Measurements from ENCODE around the gene CCDC90B. TPM values are rescaled to one million over a fixed set of nuclear protein-coding genes. Genes with fewer than 3 reads are reported as not detected.
A peak's percentile ranks its signal among the peaks of the same experiment; 100 is the strongest.

CCDC90B gene
- total RNA-seq, 1 donor from 2014 or later: 58.5 TPM

DNA sequence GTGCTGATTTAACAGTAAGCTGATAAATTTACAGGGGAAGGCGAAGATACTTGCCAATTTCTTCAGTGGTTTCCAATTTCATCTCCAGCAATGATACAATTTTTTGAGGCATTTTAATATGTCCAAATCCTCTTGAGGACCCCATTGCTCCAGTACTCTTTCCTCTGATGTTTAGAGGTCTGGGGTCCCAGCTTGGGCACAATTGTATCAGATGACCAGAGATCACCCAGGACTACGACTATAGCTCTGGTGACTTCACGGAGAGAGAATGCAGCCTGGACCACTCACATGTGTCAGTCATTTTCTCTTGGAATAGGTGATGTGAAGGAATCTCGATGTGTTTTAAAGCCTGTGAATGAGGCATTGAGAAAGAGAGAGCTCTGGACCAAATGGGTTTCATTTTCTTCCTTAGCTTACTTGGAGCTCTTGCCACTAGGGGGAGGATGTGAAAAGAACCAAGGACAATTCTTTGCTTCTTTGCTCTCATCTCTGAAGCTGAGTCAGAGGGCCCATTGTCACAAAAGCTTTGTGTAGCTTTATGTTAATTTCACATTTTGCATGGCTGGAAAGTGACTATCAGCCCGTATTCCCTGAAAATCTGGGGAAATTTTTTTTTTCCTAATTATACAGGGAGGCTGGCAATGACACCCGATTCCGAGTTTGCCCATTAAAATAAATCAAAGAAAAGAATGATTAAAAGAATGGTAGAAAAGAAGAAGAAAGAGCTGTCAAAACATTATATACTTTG, 6.7 kb upstream of the CCDC90B start:
- Histone ChIP-seq H3K4me3 (ENCODE audit: low read length in 3 of 3) (peak overlapping the region; percentile 16 to 59 (median 52)), H3K9ac (ENCODE audit: low read depth in 1 of 3, low read length in 3 of 3) (no peak overlapping the region), H3K27ac (ENCODE audit: low read depth, low read length) (no peak overlapping the region), H3K9me3 (ENCODE audit: control insufficient read depth in 3 of 3, low read length in 3 of 3) (no peaks in the 10 kb centered on the region), H3K27me3 (ENCODE audit: control insufficient read depth in 3 of 3, insufficient read depth in 3 of 3, low read length in 3 of 3) (no peaks in the 10 kb centered on the region), H3K4me1 (ENCODE audit: control insufficient read depth in 3 of 3, insufficient read depth in 3 of 3, low read length in 3 of 3) (peaks cover 0 to 4% (median 3%) of the 10 kb centered on the region in 3 donors), H3K36me3 (ENCODE audit: control insufficient read depth in 3 of 3, insufficient read depth in 3 of 3, low read length in 3 of 3) (no peaks in the 10 kb centered on the region)

DNA sequence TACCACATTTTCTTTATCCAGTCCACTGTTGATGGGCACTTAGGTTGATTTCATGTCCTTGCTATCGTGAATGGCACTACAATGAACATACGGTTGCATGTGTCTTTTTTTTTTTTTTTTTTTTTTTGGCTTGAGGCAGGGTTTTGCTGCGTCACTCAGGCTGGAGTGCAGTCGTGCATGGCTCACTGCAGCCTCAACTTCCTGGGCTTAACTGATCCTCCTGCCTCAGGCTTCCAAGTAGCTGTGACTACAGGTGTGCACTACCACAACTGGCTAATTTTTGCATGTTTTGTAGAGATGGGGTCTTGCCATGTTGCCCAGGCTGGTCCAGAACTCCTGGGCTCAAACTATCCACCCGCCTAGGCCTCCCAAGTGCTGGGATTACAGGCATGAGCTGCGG, 1.5 kb upstream of the CCDC90B start:
- no peak overlapping the region for H3K4me3 ChIP-seq (ENCODE audit: low read length in 3 of 3)

DNA sequence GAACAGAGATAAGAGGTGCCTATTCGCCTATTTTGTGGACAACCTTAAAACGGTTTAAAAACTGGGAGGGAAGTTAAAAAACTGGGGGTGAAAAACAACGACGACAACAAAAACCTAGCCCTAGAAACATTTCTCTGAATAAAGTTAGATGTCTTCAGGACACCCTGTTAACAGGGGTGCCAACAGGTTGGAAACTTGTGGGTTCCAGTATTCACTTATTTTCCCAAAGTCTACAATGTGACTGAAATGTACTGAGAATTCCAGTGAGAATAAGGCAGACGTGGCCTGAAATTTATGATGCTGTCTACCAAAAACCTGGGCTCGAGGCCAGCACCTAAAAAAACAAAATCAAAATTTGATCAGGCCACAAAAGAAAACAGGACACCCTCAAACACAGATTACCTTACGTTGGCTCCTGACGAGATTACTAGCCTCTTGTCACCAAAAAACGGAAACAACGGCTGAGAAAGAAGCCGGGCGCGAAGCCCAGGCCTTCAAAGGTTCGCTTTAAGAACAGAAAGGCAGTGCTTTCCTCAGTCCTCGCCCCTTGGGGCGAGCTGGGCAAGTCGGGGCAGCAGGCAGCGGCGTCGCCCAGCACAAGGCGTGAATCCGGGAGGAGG, 906 bp downstream of the CCDC90B start:
- H3K36me3 ChIP-seq (ENCODE audit: control insufficient read depth in 3 of 3, insufficient read depth in 3 of 3, low read length in 3 of 3): peaks cover 0 to 2% (median 0%) of the 10 kb centered on the region in 3 donors
- peak overlapping the region; percentile 96 to 99 (median 97) for H3K9ac ChIP-seq (ENCODE audit: low read depth in 1 of 3, low read length in 3 of 3)
- no peaks in the 10 kb centered on the region for H3K9me3 ChIP-seq (ENCODE audit: control insufficient read depth in 3 of 3, low read length in 3 of 3)
- peak overlapping the region; percentile 94 to 95 (median 94) for H3K4me3 ChIP-seq (ENCODE audit: low read length in 3 of 3)
- H3K4me1 ChIP-seq (ENCODE audit: control insufficient read depth in 3 of 3, insufficient read depth in 3 of 3, low read length in 3 of 3): peaks cover 5 to 25% (median 24%) of the 10 kb centered on the region in 3 donors
- peak overlapping the region; percentile 98 for H3K27ac ChIP-seq (ENCODE audit: low read depth, low read length)
- H3K27me3 ChIP-seq (ENCODE audit: control insufficient read depth in 3 of 3, insufficient read depth in 3 of 3, low read length in 3 of 3): no peaks in the 10 kb centered on the region

More for the DNA sequence above, 1.5 kb upstream of the CCDC90B start:
- H3K27me3 ChIP-seq (ENCODE audit: control insufficient read depth in 3 of 3, insufficient read depth in 3 of 3, low read length in 3 of 3): no peaks in the 10 kb centered on the region
- H3K36me3 ChIP-seq (ENCODE audit: control insufficient read depth in 3 of 3, insufficient read depth in 3 of 3, low read length in 3 of 3): peaks cover 0 to 2% (median 0%) of the 10 kb centered on the region in 3 donors
- no peak overlapping the region for H3K27ac ChIP-seq (ENCODE audit: low read depth, low read length)
- no peaks in the 10 kb centered on the region for H3K9me3 ChIP-seq (ENCODE audit: control insufficient read depth in 3 of 3, low read length in 3 of 3)
- H3K9ac ChIP-seq (ENCODE audit: low read depth in 1 of 3, low read length in 3 of 3): no peak overlapping the region
- H3K4me1 ChIP-seq (ENCODE audit: control insufficient read depth in 3 of 3, insufficient read depth in 3 of 3, low read length in 3 of 3): peaks cover 0 to 18% (median 16%) of the 10 kb centered on the region in 3 donors

DNA sequence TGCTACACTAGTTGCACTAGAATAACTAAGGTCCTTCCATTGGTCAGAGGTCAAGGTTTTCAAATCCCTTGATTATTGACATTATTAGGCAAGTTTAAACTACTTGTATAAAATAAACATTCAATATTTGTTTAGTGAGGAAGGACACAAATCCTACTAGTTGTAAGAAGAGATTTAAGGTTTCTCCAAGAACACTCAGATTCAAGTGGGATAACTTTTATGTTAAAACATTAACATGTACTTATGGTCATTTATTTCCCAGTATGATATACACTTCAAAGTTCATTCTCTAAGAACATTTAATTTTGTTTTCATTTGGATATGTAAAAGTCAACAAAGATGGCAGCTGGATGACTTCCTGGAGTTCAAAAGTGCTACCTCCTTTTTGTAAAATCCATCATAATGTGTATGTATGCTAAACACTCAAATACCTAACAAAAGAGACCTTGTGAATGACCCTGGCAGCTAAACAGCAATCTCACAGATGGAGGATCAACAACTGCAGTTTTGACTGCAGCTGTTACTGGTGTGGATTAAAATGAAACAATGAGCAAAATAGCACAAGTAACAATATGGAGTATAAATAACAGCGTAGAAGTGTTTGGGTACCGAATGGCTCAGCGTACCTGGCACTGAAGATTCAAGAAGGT, 1.5 kb downstream of the CCDC90B start:
- Histone ChIP-seq H3K27ac (ENCODE audit: low read depth, low read length) (peak overlapping the region; percentile 98), H3K27me3 (ENCODE audit: control insufficient read depth in 3 of 3, insufficient read depth in 3 of 3, low read length in 3 of 3) (no peaks in the 10 kb centered on the region), H3K9me3 (ENCODE audit: control insufficient read depth in 3 of 3, low read length in 3 of 3) (no peaks in the 10 kb centered on the region), H3K4me3 (ENCODE audit: low read length in 3 of 3) (peak overlapping the region; percentile 94 to 95 (median 94)), H3K9ac (ENCODE audit: low read depth in 1 of 3, low read length in 3 of 3) (peak overlapping the region; percentile 96 to 99 (median 97)), H3K4me1 (ENCODE audit: control insufficient read depth in 3 of 3, insufficient read depth in 3 of 3, low read length in 3 of 3) (peaks cover 5 to 25% (median 24%) of the 10 kb centered on the region in 3 donors), H3K36me3 (ENCODE audit: control insufficient read depth in 3 of 3, insufficient read depth in 3 of 3, low read length in 3 of 3) (peaks cover 0 to 6% (median 0%) of the 10 kb centered on the region in 3 donors)

DNA sequence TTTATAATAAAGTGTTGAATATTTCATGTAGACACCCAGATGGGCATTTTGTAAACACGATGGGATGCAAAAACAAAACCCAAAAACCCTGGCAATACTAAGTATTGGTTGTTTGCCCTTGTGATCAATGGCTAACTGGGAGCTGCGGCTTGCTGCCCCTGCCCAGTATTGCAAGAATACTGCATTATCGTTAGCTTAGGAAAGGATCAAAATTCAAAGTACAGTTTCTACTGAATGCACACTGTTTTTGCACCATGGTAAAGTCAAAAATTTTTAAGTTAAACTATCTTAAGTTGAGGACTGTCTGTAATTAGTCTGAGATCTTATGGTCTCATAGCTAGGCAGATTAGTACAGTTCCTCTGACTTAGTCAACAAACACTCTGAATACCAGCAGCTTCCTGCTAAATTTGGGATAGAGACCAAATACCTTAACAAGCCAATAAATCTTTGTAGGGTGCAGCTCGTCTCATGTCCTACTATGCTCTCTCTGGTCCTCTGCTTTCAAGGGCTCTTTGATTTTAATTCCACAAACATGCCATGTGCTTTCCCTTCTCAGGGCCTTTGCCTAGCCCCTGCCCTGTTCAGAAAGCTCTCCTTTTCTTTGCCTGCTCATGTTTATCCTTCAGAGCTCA, 4.0 kb downstream of the CCDC90B start:
- Histone ChIP-seq H3K4me3 (ENCODE audit: low read length in 3 of 3) (no peak overlapping the region), H3K9ac (ENCODE audit: low read depth in 1 of 3, low read length in 3 of 3) (peak overlapping the region in 1 of 3 donors; percentile 37), H3K4me1 (ENCODE audit: control insufficient read depth in 3 of 3, insufficient read depth in 3 of 3, low read length in 3 of 3) (peaks cover 5 to 25% (median 24%) of the 10 kb centered on the region in 3 donors), H3K27me3 (ENCODE audit: control insufficient read depth in 3 of 3, insufficient read depth in 3 of 3, low read length in 3 of 3) (no peaks in the 10 kb centered on the region), H3K27ac (ENCODE audit: low read depth, low read length) (no peak overlapping the region), H3K9me3 (ENCODE audit: control insufficient read depth in 3 of 3, low read length in 3 of 3) (no peaks in the 10 kb centered on the region), H3K36me3 (ENCODE audit: control insufficient read depth in 3 of 3, insufficient read depth in 3 of 3, low read length in 3 of 3) (peaks cover 0 to 15% (median 6%) of the 10 kb centered on the region in 3 donors)

DNA sequence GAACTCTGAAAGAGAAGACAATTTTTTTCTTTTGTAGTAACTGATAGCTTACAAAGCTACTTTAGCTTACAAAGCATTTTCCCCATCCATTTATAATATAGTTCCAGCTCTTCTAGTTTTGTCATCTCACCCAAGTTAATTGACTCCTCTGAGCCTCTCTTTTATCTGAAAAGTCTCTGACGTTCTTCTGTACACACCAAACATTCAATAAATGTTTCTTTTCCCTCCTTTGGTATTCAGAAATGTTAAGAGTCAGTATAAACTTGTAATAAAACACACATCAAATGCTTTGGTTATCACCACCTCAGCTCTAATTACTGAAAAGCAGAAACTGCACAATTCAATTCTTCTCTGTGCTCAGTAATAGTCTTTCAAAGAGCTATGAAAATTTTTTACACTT, 5.9 kb downstream of the CCDC90B start:
- no peak overlapping the region for H3K4me3 ChIP-seq (ENCODE audit: low read length in 3 of 3)
- no peaks in the 10 kb centered on the region for H3K27me3 ChIP-seq (ENCODE audit: control insufficient read depth in 3 of 3, insufficient read depth in 3 of 3, low read length in 3 of 3)
- no peaks in the 10 kb centered on the region for H3K9me3 ChIP-seq (ENCODE audit: control insufficient read depth in 3 of 3, low read length in 3 of 3)
- peaks cover 0 to 27% (median 14%) of the 10 kb centered on the region in 3 donors for H3K36me3 ChIP-seq (ENCODE audit: control insufficient read depth in 3 of 3, insufficient read depth in 3 of 3, low read length in 3 of 3)
- no peak overlapping the region for H3K27ac ChIP-seq (ENCODE audit: low read depth, low read length)
- no peak overlapping the region for H3K9ac ChIP-seq (ENCODE audit: low read depth in 1 of 3, low read length in 3 of 3)
- H3K4me1 ChIP-seq (ENCODE audit: control insufficient read depth in 3 of 3, insufficient read depth in 3 of 3, low read length in 3 of 3): peaks cover 5 to 24% (median 23%) of the 10 kb centered on the region in 3 donors

DNA sequence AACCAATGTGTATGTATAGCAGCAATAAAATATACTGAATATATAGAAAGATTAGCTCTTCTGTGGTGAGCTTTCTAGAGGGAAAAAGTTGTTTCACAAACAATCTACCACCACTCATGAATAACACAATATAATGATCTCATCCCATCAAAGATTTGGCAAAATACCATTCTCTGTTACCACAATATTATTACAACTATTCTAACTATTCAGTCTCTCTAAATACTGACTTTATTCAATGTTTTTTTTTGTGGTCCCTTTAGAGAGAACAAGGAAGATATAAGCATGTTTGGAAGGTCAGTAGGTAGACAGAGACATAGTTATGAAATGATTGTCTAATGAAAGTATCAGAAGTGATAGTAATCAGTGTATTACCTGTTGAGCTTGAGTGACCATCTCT, 7.8 kb downstream of the CCDC90B start:
- no peaks in the 10 kb centered on the region for H3K27me3 ChIP-seq (ENCODE audit: control insufficient read depth in 3 of 3, insufficient read depth in 3 of 3, low read length in 3 of 3)
- peaks cover 5 to 16% (median 11%) of the 10 kb centered on the region in 3 donors for H3K4me1 ChIP-seq (ENCODE audit: control insufficient read depth in 3 of 3, insufficient read depth in 3 of 3, low read length in 3 of 3)
- no peak overlapping the region for H3K27ac ChIP-seq (ENCODE audit: low read depth, low read length)
- peaks cover 0 to 34% (median 15%) of the 10 kb centered on the region in 3 donors for H3K36me3 ChIP-seq (ENCODE audit: control insufficient read depth in 3 of 3, insufficient read depth in 3 of 3, low read length in 3 of 3)
- H3K9me3 ChIP-seq (ENCODE audit: control insufficient read depth in 3 of 3, low read length in 3 of 3): no peaks in the 10 kb centered on the region
- H3K9ac ChIP-seq (ENCODE audit: low read depth in 1 of 3, low read length in 3 of 3): no peak overlapping the region
- H3K4me3 ChIP-seq (ENCODE audit: low read length in 3 of 3): no peak overlapping the region

DNA sequence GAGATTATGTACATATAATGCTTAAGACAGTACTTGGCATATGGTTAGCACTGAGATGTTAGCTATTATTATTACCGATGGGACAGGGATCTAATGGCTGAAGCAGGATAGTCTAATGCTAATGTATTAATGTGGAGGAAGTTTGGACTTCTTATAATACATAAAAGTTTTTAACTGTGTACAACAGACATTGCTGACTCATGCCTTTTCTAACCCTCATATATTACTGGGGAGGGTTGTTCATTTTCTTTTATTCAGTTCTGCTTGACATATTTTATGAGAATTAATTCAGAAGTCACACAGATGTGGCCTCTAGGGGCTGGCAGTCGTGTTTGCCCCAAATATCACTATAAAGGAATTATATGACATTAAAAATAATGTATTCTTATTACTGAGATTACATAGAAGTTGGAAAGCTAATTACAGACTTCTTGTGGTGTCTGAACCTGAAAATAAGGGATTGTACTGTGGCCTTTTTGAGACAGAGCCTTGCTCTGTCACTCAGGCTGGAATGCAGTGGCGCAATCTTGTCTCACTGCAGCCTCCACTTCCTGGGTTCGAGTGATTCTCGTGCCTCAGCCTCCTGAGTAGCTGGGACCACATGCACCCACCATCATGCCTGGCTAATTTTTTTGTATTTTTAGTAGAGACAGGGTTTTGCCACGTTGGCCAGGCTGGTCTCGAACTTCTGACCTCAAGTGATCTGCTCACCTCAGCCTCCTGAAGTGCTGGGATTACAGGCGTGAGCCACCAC, 10.1 kb downstream of the CCDC90B start:
- peaks cover 3 to 42% (median 30%) of the 10 kb centered on the region in 3 donors for H3K36me3 ChIP-seq (ENCODE audit: control insufficient read depth in 3 of 3, insufficient read depth in 3 of 3, low read length in 3 of 3)
- H3K4me1 ChIP-seq (ENCODE audit: control insufficient read depth in 3 of 3, insufficient read depth in 3 of 3, low read length in 3 of 3): no peaks in the 10 kb centered on the region
- no peaks in the 10 kb centered on the region for H3K9me3 ChIP-seq (ENCODE audit: control insufficient read depth in 3 of 3, low read length in 3 of 3)
- no peak overlapping the region for H3K9ac ChIP-seq (ENCODE audit: low read depth in 1 of 3, low read length in 3 of 3)
- no peak overlapping the region for H3K27ac ChIP-seq (ENCODE audit: low read depth, low read length)
- H3K4me3 ChIP-seq (ENCODE audit: low read length in 3 of 3): no peak overlapping the region
- no peaks in the 10 kb centered on the region for H3K27me3 ChIP-seq (ENCODE audit: control insufficient read depth in 3 of 3, insufficient read depth in 3 of 3, low read length in 3 of 3)

DNA sequence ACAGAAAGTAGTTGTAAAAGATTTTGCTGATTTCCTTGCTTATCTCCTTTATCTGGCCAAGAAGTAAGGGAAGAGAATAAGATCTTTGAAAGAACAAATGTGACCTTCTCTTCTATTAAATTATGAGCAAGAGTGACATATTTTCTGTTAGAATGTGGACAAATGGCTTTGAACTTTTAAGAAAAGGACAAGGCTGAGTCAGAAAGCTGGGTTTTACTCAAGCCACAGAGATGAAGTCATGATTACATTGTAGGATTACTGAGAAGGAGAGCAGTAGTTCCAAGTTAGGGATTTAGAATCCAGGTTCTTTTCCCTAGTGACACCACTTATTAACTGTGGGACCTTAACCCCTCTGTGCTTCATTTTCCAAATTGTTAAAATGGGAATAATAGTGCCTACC, 13.5 kb downstream of the CCDC90B start:
- Histone ChIP-seq H3K9ac (ENCODE audit: low read depth in 1 of 3, low read length in 3 of 3) (no peak overlapping the region), H3K27me3 (ENCODE audit: control insufficient read depth in 3 of 3, insufficient read depth in 3 of 3, low read length in 3 of 3) (no peaks in the 10 kb centered on the region), H3K4me1 (ENCODE audit: control insufficient read depth in 3 of 3, insufficient read depth in 3 of 3, low read length in 3 of 3) (no peaks in the 10 kb centered on the region), H3K36me3 (ENCODE audit: control insufficient read depth in 3 of 3, insufficient read depth in 3 of 3, low read length in 3 of 3) (peaks cover 3 to 29% (median 25%) of the 10 kb centered on the region in 3 donors), H3K9me3 (ENCODE audit: control insufficient read depth in 3 of 3, low read length in 3 of 3) (no peaks in the 10 kb centered on the region), H3K27ac (ENCODE audit: low read depth, low read length) (no peak overlapping the region), H3K4me3 (ENCODE audit: low read length in 3 of 3) (no peak overlapping the region)
